Astrocyte (in vitro differentiated cells and primary cell): ENCODE data around the gene GTF3C1. TPM values are rescaled to one million over a fixed set of nuclear protein-coding genes. Genes with fewer than 3 reads are reported as not detected.

Experiments used
- DNase-seq: peaks from one replicate; pipeline ENCODE4 v3.0.0-alpha.2; 2010; ENCODE audit warnings: low read depth
- FAIRE-seq: peaks from 2 replicates; lab custom pipeline; 2011; peaks lifted over from hg19 to GRCh38; lab: Jason Lieb, UNC
- H2AFZ ChIP-seq: 2 replicates; pipeline ENCODE4 v1.6.0; 2012; ENCODE audit warnings: low read depth, low read length, inconsistent platforms
- H3K27ac ChIP-seq: 2 replicates; pipeline ENCODE4 v1.5.1; 2011; ENCODE audit warnings: low read depth, low read length, inconsistent platforms
- H3K27me3 ChIP-seq: 2 replicates; pipeline ENCODE4 v1.6.0; 2011; ENCODE audit warnings: low read length, inconsistent platforms; ENCODE audit not compliant: insufficient read depth
- H3K36me3 ChIP-seq: 2 replicates; pipeline ENCODE4 v1.5.1; 2011; ENCODE audit warnings: low read length, inconsistent platforms; ENCODE audit not compliant: insufficient read depth
- H3K4me1 ChIP-seq: 2 replicates; pipeline ENCODE4 v1.5.1; 2011; ENCODE audit warnings: low read length, inconsistent platforms; ENCODE audit not compliant: insufficient read depth
- H3K4me2 ChIP-seq: 2 replicates; pipeline ENCODE4 v1.6.0; 2012; ENCODE audit warnings: low read length, inconsistent platforms
- H3K4me3 ChIP-seq: 2 replicates; pipeline ENCODE4 v1.5.1; 2011; ENCODE audit warnings: low read depth, mild to moderate bottlenecking, low read length, inconsistent platforms; ENCODE audit not compliant: insufficient read depth
- H3K79me2 ChIP-seq: 2 replicates; pipeline ENCODE4 v1.6.0; 2012; ENCODE audit warnings: mild to moderate bottlenecking, low read length, inconsistent platforms; ENCODE audit not compliant: insufficient read depth
- H3K9ac ChIP-seq: 2 replicates; pipeline ENCODE4 v1.6.0; 2012; ENCODE audit warnings: mild to moderate bottlenecking, low read length, inconsistent platforms
- H3K9me3 ChIP-seq: 2 replicates; pipeline ENCODE4 v1.5.1; 2012; ENCODE audit warnings: low read depth, mild to moderate bottlenecking, low read length, inconsistent platforms; ENCODE audit not compliant: insufficient read depth
- H4K20me1 ChIP-seq: 2 replicates; pipeline ENCODE4 v1.6.0; 2012; ENCODE audit warnings: low read length, inconsistent platforms; ENCODE audit not compliant: insufficient read depth
- H3K27ac Mint-ChIP-seq: one replicate; pipeline ENCODE4 v1.8.0; 2021; ENCODE audit warnings: mild to moderate bottlenecking, mixed read lengths; ENCODE audit not compliant: unreplicated experiment
- H3K27me3 Mint-ChIP-seq: one replicate; pipeline ENCODE4 v1.8.0; 2021; ENCODE audit warnings: low read depth, mixed read lengths; ENCODE audit not compliant: unreplicated experiment
- H3K36me3 Mint-ChIP-seq: one replicate; pipeline ENCODE4 v1.8.0; 2021; ENCODE audit warnings: low read depth, mixed read lengths; ENCODE audit not compliant: unreplicated experiment
- H3K4me1 Mint-ChIP-seq: one replicate; pipeline ENCODE4 v1.8.0; 2021; ENCODE audit warnings: low read depth, mixed read lengths; ENCODE audit not compliant: unreplicated experiment
- H3K4me3 Mint-ChIP-seq: one replicate; pipeline ENCODE4 v1.8.0; 2021; ENCODE audit warnings: mild to moderate bottlenecking, moderate library complexity, mixed read lengths; ENCODE audit not compliant: unreplicated experiment
- H3K9me3 Mint-ChIP-seq: one replicate; pipeline ENCODE4 v1.8.0; 2021; ENCODE audit warnings: mild to moderate bottlenecking, mixed read lengths; ENCODE audit not compliant: unreplicated experiment
- EZH2 ChIP-seq: IDR thresholded peaks from 2 replicates; pipeline ENCODE4 v1.6.1; 2012; ENCODE audit warnings: mild to moderate bottlenecking, low read length, inconsistent platforms; ENCODE audit not compliant: insufficient read depth
- total RNA-seq: library from RNA; stranded (reverse); gene quantifications from 2 replicates; pipeline ENCODE4 v1.2.1, GENCODE V29; 2021
- TF ChIP-seq, protein P1 (sequence below): IDR thresholded peaks from 2 replicates; pipeline ENCODE4 v1.5.1; 2011; ENCODE audit warnings: low read depth, mild to moderate bottlenecking, inconsistent platforms, low read length, moderate library complexity; ENCODE audit not compliant: insufficient read depth

GTF3C1 gene
- total RNA-seq, 1 donor from 2014 or later, result 103 TPM

DNA sequence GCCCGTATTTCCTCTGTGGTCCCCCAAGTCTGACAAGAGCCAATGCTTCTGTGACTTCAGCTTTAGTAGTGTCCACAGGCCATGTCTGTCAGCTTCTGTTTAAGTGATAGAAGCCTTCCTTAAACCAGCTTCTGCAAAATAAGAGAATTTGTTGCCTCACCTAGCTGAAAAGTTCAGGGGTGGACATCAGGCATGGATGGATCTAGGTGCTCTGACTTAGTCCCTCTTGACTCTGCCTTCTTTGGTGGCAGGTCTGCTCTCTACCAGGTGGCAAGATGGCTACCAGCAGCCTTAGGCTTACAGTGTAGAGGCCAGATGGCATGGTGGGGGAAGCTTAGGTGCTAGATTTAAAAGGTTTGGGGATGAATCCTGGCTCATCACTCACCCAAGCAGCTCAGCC, 33.9 kb upstream of the GTF3C1 start:
- Mint-ChIP-seq H3K4me3 (no peak overlapping the region), H3K36me3 (peaks cover 27% of the 10 kb centered on the region), H3K9me3 (no peaks in the 10 kb centered on the region), H3K27ac (no peak overlapping the region), H3K4me1 (peaks cover 15% of the 10 kb centered on the region), H3K27me3 (no peaks in the 10 kb centered on the region)
- H4K20me1 ChIP-seq, result no peaks in the 10 kb centered on the region
- no peak overlapping the region for H3K4me3 ChIP-seq
- no peaks in the 10 kb centered on the region for H3K79me2 ChIP-seq
- H3K4me2 ChIP-seq, result no peak overlapping the region
- DNase-seq (no peak), FAIRE-seq (no peak)
- H3K4me1 ChIP-seq, result peaks cover 12% of the 10 kb centered on the region
- H3K27me3 ChIP-seq, result no peaks in the 10 kb centered on the region
- no peaks in the 10 kb centered on the region for H3K36me3 ChIP-seq
- no peak overlapping the region for H3K9ac ChIP-seq
- H3K9me3 ChIP-seq, result no peaks in the 10 kb centered on the region
- no peak overlapping the region for H2AFZ ChIP-seq
- H3K27ac ChIP-seq, result no peak overlapping the region
- TF ChIP-seq, protein P1, sequence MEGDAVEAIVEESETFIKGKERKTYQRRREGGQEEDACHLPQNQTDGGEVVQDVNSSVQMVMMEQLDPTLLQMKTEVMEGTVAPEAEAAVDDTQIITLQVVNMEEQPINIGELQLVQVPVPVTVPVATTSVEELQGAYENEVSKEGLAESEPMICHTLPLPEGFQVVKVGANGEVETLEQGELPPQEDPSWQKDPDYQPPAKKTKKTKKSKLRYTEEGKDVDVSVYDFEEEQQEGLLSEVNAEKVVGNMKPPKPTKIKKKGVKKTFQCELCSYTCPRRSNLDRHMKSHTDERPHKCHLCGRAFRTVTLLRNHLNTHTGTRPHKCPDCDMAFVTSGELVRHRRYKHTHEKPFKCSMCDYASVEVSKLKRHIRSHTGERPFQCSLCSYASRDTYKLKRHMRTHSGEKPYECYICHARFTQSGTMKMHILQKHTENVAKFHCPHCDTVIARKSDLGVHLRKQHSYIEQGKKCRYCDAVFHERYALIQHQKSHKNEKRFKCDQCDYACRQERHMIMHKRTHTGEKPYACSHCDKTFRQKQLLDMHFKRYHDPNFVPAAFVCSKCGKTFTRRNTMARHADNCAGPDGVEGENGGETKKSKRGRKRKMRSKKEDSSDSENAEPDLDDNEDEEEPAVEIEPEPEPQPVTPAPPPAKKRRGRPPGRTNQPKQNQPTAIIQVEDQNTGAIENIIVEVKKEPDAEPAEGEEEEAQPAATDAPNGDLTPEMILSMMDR, result no peak
- TF ChIP-seq EZH2, result no peak

DNA sequence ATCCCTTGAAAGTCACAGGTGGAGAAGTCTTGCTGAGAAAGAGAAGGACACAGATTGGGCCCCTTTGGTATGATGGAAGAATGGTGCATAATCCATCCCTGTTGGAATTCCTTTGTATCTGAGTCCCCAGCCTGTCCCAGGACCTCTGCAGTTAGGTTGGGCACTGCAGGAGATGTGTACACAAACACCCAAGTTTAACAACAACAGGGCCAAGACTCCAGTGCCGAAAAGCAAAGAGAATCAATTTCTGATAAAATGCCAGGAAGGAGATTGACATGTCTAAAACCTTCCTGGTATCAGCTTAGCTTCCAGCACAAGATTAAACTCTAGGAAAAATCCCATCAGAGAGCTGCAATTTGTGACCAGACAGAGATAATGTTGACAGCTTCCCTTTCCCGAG, 33.2 kb upstream of the GTF3C1 start:
- no peak overlapping the region for H3K4me2 ChIP-seq
- H3K4me3 ChIP-seq, result no peak overlapping the region
- H3K4me3 Mint-ChIP-seq, result no peak overlapping the region
- no peaks in the 10 kb centered on the region for H3K27me3 Mint-ChIP-seq
- no peaks in the 10 kb centered on the region for H3K36me3 ChIP-seq
- TF ChIP-seq, protein P1, result no peak
- no peak for TF ChIP-seq EZH2
- H3K27ac ChIP-seq, result no peak overlapping the region
- no peak overlapping the region for H3K27ac Mint-ChIP-seq
- H3K9me3 Mint-ChIP-seq, result no peaks in the 10 kb centered on the region
- peaks cover 19% of the 10 kb centered on the region for H3K4me1 Mint-ChIP-seq
- H3K27me3 ChIP-seq, result no peaks in the 10 kb centered on the region
- H3K9me3 ChIP-seq, result no peaks in the 10 kb centered on the region
- no peaks in the 10 kb centered on the region for H3K79me2 ChIP-seq
- no peak overlapping the region for H3K9ac ChIP-seq
- DNase-seq, result no peak
- no peaks in the 10 kb centered on the region for H4K20me1 ChIP-seq
- no peak overlapping the region for H2AFZ ChIP-seq
- H3K36me3 Mint-ChIP-seq, result peaks cover 27% of the 10 kb centered on the region
- peaks cover 12% of the 10 kb centered on the region for H3K4me1 ChIP-seq
- FAIRE-seq, result no peak

DNA sequence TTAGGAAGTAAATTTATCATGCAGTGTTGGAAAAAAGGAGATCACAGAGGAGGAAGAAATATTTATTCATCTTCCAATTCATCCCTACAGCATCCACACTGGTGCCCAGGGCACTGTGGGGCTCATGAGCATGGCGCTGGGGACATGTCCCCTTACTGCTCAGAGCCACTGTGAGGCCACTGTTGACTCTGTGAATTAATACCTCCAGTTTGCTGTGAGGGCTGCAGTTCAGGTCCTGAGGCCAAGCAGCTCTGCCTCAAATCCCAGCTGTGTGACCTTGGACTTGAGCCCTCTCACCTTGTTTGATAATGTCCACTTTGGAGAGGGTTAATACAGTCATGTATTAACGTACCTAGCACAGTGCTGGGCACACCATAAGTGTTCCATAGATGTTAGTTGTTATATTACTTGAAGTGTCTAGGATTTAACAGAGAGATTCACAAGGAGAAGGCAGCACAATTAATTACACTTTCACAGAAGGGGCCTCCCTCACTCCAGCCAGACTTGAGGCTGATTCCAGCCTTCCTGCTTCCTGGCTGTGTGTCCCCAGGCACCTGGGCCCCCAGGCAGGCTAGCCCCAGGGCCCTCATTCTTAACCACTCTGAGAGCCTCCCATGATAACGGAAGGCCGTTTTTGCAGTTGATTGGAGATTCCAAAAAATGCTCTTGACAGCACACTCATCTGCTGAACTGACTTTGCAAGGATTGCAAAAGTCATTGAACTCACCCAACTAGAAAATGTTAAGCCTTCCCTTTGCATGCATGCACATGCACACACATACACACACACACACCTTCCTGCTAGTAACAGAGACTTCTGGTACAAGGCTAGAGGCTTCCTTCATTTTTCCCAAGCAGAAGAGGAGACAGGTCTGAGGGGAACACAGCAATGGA, 29.6 kb upstream of the GTF3C1 start:
- H4K20me1 ChIP-seq, result no peaks in the 10 kb centered on the region
- DNase-seq (peak; percentile 32), FAIRE-seq (no peak)
- peak overlapping the region; percentile 12 for H3K9ac ChIP-seq
- peak overlapping the region; percentile 61 for H3K27ac ChIP-seq
- Mint-ChIP-seq H3K9me3 (no peaks in the 10 kb centered on the region), H3K36me3 (peaks cover 24% of the 10 kb centered on the region), H3K4me3 (peak overlapping the region; percentile 29), H3K27me3 (no peaks in the 10 kb centered on the region), H3K27ac (peak overlapping the region; percentile 88), H3K4me1 (peaks cover 19% of the 10 kb centered on the region)
- no peak overlapping the region for H2AFZ ChIP-seq
- no peaks in the 10 kb centered on the region for H3K27me3 ChIP-seq
- H3K36me3 ChIP-seq, result no peaks in the 10 kb centered on the region
- no peak for TF ChIP-seq EZH2
- TF ChIP-seq, protein P1, result no peak
- H3K4me3 ChIP-seq, result no peak overlapping the region
- peaks cover 12% of the 10 kb centered on the region for H3K4me1 ChIP-seq
- peak overlapping the region; percentile 47 for H3K4me2 ChIP-seq
- H3K9me3 ChIP-seq, result no peaks in the 10 kb centered on the region
- no peaks in the 10 kb centered on the region for H3K79me2 ChIP-seq
